Peyer's patch (tissue), 4 donors: ENCODE measurements around the gene OPTC. TPM values are rescaled to one million over a fixed set of nuclear protein-coding genes. Genes with fewer than 3 reads are reported as not detected.
A peak's percentile ranks its signal among the peaks of the same experiment; 100 is the strongest.

Experiments
- DNase-seq, 3 donors: peaks; one replicate each; pipeline ENCODE4 v3.0.0-alpha.2; 2017 to 2019
- H3K27ac ChIP-seq, 4 donors: fragments of 200-600 bp; sonication (generic); one replicate each; pipeline ENCODE4 v1.5.1; 2016 to 2019
- H3K27me3 ChIP-seq, 2 donors: fragments of 200-600 bp; sonication (generic); one replicate each; pipeline ENCODE4 v1.5.1; 2019
- H3K36me3 ChIP-seq, 3 donors: fragments of 200-600 bp; sonication (generic); one replicate each; pipeline ENCODE4 v1.5.1; 2016 to 2019
- H3K4me1 ChIP-seq, 4 donors: fragments of 200-600 bp; sonication (generic); one replicate each; pipeline ENCODE4 v1.5.1; 2016 to 2019
- H3K4me3 ChIP-seq, 4 donors: fragments of 200-600 bp; sonication (generic); 1 replicate in 3 of 4; 2 replicates in 1 of 4; pipeline ENCODE4 v1.5.1; 2016 to 2019; ENCODE audit warnings: mild to moderate bottlenecking in 1 of 4
- H3K9me3 ChIP-seq, 4 donors: fragments of 200-600 bp; sonication (generic); one replicate each; pipeline ENCODE4 v1.5.1; 2016 to 2019; ENCODE audit warnings: mild to moderate bottlenecking in 1 of 4
- CTCF ChIP-seq, 6 experiments: fragments of 450-650 bp in 4 of 6; fragments of 200-600 bp in 2 of 6; sonication (generic) in 1 of 6; IDR thresholded peaks; one replicate each; pipeline ENCODE4 v1.5.1; 2017 to 2019; ENCODE audit warnings: antibody characterized with exemption in 6 of 6, mild to moderate bottlenecking in 3 of 6, moderate library complexity in 1 of 6
- POLR2A ChIP-seq, 2 donors: fragments of 450-650 bp; IDR thresholded peaks; one replicate each; pipeline ENCODE4 v1.5.1; 2017; ENCODE audit warnings: antibody characterized with exemption in 2 of 2, mild to moderate bottlenecking in 2 of 2, moderate library complexity in 2 of 2
- total RNA-seq, 4 donors: library from RNA; depleted of rRNA; stranded (reverse); fragments of >200 nt; gene quantifications; one replicate each; pipeline ENCODE4 v1.1.0, GENCODE V29; 2016

OPTC gene
- total RNA-seq, 4 donors from 2014 or later, result not detected

GRCh38 chr1:203522237-203522636 lies 28.3 kb downstream of the OPTC start:
- TF ChIP-seq CTCF (IDR thresholded peaks at IDR 0.05) (no peak), POLR2A (IDR thresholded peaks at IDR 0.05) (no peak)
- H3K27me3 ChIP-seq, result no peaks in the 10 kb centered on the region
- H3K4me1 ChIP-seq, result peaks cover 0 to 13% (median 5%) of the 10 kb centered on the region in 4 donors
- no peaks in the 10 kb centered on the region for H3K9me3 ChIP-seq
- no peak overlapping the region for H3K27ac ChIP-seq
- H3K4me3 ChIP-seq, result no peak overlapping the region
- DNase-seq, result no peak
- no peaks in the 10 kb centered on the region for H3K36me3 ChIP-seq

- Histone ChIP-seq H3K4me3 (no peak overlapping the region), H3K4me1 (peaks cover 0 to 13% (median 5%) of the 10 kb centered on the region in 4 donors), H3K27me3 (no peaks in the 10 kb centered on the region), H3K9me3 (no peaks in the 10 kb centered on the region), H3K36me3 (no peaks in the 10 kb centered on the region), H3K27ac (peak overlapping the region in 1 of 4 donors; percentile 31)
- DNase-seq, result no peak
- TF ChIP-seq POLR2A (IDR thresholded peaks at IDR 0.05), result no peak
- TF ChIP-seq CTCF (IDR thresholded peaks at IDR 0.05), result no peak
Observed at GRCh38 chr1:203523667-203524066, 29.7 kb downstream of the OPTC start.

GRCh38 chr1:203524152-203524551 lies 30.2 kb downstream of the OPTC start:
- H3K4me1 ChIP-seq, result peaks cover 0 to 13% (median 5%) of the 10 kb centered on the region in 4 donors
- no peaks in the 10 kb centered on the region for H3K27me3 ChIP-seq
- H3K4me3 ChIP-seq, result no peak overlapping the region
- H3K9me3 ChIP-seq, result no peaks in the 10 kb centered on the region
- TF ChIP-seq CTCF (IDR thresholded peaks at IDR 0.05) (no peak), POLR2A (IDR thresholded peaks at IDR 0.05) (no peak)
- no peaks in the 10 kb centered on the region for H3K36me3 ChIP-seq
- no peak for DNase-seq
- peak overlapping the region in 1 of 4 donors; percentile 31 for H3K27ac ChIP-seq

- no peak for TF ChIP-seq POLR2A (IDR thresholded peaks at IDR 0.05)
- TF ChIP-seq CTCF (IDR thresholded peaks at IDR 0.05), result no peak
- Histone ChIP-seq H3K27ac (no peak overlapping the region), H3K36me3 (no peaks in the 10 kb centered on the region), H3K27me3 (no peaks in the 10 kb centered on the region), H3K4me1 (peaks cover 0 to 14% (median 4%) of the 10 kb centered on the region in 4 donors), H3K4me3 (no peak overlapping the region), H3K9me3 (no peaks in the 10 kb centered on the region)
- DNase-seq, result no peak
Observed at GRCh38 chr1:203524824-203525223, 30.9 kb downstream of the OPTC start.

GRCh38 chr1:203525685-203526084 lies 31.7 kb downstream of the OPTC start:
- no peaks in the 10 kb centered on the region for H3K36me3 ChIP-seq
- no peaks in the 10 kb centered on the region for H3K27me3 ChIP-seq
- no peak overlapping the region for H3K4me3 ChIP-seq
- DNase-seq, result no peak
- H3K27ac ChIP-seq, result no peak overlapping the region
- no peak for TF ChIP-seq POLR2A (IDR thresholded peaks at IDR 0.05)
- TF ChIP-seq CTCF (IDR thresholded peaks at IDR 0.05), result no peak
- H3K9me3 ChIP-seq, result no peaks in the 10 kb centered on the region
- H3K4me1 ChIP-seq, result peaks cover 0 to 17% (median 3%) of the 10 kb centered on the region in 4 donors

- DNase-seq, result no peak
- Histone ChIP-seq H3K27ac (no peak overlapping the region), H3K4me3 (no peak overlapping the region), H3K9me3 (no peaks in the 10 kb centered on the region), H3K36me3 (no peaks in the 10 kb centered on the region), H3K27me3 (no peaks in the 10 kb centered on the region), H3K4me1 (peaks cover 0 to 15% (median under 1%) of the 10 kb centered on the region in 4 donors)
- TF ChIP-seq CTCF (IDR thresholded peaks at IDR 0.05) (no peak), POLR2A (IDR thresholded peaks at IDR 0.05) (no peak)
Observed at GRCh38 chr1:203526130-203526529, 32.2 kb downstream of the OPTC start.
